Stimulated activated CD4-positive, alpha-beta T cell treated with anti-CD3 and anti-CD28 coated beads, Interleukin-12 subunit alpha, Interleukin-12 subunit beta, amount 100 ng/mL, for 48 hours (primary cell): ENCODE results near the gene SELENOT.
"Not testable (repeated sequence)": the region's sequence is repeated elsewhere in the genome, so short reads cannot be mapped to it uniquely, and the experiment has no call there.

ENCODE experiments used
- DNase-seq, 3 donors: peaks; one replicate each; pipeline ENCODE4 v3.0.0-alpha.2; 2020; ENCODE audit warnings: low read depth in 2 of 3, low spot score in 1 of 3

Gene SELENOT

DNA sequence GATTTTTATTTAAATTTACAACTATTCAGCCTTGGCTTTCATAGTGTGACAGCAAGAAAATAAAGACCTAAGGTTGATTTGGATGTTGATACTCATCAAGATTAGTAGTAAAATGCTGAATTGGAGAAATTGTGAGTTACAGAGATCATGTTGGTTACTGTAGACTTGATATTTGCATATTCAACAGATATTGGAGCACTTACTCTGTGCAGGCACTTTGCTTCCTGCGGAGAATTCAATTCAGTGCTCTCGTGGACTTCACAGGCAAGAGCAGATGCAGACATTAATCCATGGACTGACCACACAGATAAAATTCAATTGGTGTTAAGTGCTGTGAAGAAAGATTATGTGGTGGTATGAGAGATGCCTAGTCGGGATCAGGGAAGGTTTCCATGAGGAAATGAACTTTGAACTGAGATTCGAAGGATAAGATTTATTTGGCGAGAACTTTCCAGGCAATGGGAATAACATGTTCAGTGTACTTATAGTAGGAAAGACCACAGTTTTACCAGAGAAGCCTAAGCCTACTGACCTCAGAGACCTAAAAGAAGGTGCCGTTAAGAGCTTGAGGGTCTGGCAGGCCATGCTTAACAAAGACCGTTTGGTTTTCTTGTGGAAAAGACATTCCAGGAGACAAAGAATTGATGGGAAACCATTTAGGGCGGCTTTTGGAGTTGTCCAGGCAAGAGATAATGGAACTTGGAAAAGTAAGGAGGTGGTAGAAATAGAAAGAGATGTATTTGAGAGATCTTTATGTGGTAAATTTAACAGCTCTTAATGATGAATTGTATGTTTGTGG lies 4.3 kb downstream of the SELENOT start:
- no peak for DNase-seq

DNA sequence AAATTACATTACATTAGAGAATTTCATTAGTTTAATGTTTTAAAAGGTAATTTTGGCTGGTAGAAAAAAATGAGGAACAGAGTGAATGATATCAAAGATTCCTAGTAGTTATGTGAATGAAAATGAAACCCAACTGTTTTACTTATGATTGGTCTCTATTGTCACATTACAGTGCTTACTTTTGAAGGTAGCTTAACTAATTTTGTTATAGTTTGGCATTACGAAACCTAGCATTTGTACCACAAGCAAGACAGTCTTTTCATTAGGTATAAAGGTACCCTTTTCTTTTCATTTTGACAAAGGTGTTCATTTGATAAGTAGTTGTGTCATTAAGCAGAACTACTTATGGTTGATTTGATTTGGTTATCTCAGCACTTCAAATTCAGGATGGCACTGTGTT lies 6.9 kb downstream of the SELENOT start:
- DNase-seq = no peak

DNA sequence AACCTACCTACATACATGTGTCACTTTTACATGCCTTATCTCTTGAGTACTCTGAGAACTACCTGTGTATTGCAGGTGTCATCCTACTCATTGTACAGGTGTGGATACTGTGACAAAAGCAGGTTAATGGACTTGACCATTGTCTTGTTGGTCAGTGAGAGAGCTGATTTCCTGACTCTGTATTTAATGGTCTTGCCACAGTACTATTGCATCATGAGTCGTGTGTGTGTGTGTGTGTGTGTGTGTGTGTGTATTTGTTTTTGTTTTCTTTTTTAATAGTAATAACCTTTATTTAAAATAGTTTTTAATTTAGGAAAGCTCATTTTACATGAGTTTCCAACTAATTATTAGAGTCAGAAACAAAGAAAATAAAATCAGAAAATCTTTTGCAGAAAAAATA lies 7.7 kb downstream of the SELENOT start:
- DNase-seq = no peak

DNA sequence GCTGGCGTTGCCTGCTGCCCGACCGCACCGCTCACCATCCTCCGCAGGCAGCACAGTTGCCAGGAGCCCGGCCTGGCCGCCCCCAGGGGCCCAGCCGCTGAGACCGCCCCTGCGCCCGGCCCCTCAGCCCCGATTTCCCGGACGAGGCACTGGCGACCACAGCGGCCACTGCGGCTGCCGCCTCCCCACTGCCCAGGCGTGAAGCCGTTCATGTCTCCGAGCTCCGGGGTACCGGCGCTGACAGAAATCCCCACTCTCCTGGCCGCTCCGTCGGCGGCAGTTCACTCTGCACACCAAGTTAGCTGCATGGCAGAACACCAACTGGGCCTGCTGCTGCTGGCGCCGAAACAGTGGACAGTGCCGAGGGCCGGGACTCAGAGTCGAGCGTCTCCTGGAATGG lies 8.5 kb downstream of the SELENOT start:
- no peak for DNase-seq

DNA sequence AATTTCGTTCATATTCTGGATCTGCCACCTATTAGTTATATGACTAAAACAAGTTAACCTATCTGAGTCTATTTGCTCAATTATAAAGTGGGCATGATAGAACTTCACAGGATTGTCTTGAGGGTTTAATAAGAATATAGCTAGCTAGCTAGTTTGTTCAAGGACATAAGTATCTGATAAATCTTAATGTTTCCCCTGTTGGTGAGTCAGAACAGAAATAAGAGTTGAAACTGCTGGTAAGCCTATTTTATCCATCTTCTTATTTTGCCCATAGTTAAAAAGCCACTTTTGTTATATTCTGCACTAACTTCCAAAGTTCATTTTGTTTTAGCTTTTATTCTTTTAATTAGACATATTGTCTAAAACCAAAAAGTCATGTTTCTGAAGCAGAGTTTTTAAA lies 9.4 kb downstream of the SELENOT start:
- DNase-seq = no peak

DNA sequence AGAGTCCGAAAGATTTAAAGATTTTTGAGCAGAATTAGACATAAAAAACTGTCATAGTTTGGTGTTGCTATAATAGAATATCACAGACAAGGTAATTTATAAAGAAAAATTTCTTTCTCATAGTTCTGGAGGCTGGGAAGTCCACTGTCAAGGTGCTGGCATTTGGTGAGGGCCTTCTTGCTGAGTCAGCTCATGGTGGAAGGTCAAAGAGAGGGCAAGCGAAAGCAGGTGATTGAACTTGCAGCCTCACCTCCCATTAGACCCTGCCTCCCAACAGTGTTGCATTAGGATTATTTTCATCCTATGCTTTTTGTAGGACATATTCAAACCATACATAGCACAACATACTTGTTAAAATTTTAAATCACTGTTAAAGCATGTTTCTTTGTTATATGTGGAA lies 9.9 kb downstream of the SELENOT start:
- DNase-seq = no peak

DNA sequence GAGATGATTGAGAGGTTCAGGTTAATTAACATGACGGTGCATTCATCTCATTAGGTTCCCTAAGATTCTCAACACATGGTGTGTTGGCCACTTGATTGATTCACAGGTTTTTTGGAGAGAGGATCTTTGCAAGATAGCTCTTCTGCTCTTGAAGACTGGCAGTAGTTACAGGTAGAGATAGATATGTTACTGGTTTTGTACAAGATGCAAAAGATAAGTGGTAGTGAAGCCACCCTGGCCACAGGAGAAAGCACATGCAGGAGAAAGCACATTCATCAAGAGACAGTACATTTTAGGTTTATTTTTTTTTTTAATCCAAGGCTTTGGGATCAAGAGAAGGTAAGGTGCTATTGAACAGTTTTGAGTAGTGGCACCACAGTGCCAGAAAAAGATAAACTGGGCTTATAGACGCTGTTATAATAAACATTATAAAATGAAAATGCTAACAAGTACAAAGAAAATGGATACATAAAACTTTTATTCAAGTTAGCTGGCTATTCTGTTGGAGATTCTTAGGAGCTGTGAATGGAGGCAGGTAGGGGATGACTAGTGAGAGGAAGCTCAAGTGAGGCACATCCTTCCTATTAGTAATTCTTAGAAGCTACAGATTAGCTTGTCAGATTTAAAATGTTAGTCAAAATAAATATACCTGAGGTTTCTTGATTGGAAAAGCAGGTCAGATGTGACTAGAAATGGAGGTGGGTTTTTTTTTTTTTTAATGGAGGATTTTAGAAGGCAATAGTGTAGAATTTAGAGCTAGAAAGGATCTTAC lies 10.8 kb downstream of the SELENOT start:
- DNase-seq = no peak

DNA sequence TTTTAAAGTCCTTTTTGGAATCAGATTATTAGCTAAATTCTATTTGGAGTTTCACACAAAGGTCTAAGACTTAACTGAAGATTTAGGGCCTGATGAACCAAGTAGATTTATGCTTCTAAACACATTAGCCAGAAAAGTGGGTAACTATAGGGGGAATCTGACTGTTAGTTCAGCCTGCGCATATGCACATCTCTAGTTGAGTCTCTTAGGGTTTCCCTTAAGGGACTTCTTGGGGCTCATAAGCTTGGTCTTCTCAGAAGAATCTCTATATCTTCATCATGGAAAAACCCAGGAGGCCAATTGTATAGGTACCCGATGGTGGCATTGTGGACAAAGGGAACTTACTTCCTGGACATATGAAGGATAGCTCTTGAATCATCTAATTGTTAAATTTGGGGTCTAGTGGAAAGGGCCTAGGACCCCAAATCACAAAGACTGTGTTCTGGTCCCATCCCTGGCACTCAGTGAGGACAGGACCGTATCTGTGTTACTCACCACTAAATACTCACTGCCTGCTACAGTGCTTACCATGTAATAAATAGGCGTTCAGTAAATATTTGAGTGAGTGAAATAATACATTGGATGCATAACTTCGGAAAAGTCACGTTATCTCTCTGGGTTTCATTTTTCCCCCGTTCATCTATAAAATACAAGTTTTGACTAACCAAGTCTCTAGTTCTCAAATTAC lies 17.0 kb downstream of the SELENOT start:
- DNase-seq = no peak

DNA sequence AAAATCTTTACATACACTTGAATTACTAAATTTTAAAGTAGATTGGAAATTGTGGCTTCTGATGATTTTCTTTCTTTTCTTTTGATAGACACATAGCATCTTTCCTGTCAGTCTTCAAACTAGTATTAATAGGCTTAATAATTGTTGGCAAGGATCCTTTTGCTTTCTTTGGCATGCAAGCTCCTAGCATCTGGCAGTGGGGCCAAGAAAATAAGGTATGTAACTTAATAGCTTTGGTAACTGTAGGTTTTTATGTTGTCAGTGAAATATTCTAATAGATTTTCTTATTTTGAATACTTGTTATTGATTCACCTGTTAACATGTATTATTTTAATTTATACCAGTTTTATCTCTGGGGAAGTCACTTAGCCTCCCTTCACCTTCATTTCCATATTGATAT lies 19.8 kb downstream of the SELENOT start:
- not testable (repeated sequence) for DNase-seq

DNA sequence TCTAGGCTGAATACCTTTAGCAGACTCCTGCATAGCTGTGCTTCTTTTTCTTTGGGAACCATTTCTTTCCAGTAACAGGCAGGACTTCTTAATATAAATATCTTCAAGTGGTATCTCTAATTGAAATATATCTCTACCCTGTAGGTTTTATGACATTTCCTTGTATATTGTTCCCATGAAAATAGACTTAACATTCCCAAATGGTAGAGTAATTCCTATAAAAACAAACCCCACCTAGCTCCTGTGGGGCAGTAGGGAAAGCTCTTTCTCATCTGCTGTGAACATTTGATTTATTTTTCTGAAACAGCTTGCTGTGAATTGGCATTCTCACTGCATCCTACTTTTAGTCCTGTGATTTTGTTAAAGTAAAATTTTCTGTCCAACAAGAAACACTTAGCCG lies 20.8 kb downstream of the SELENOT start:
- no peak for DNase-seq

DNA sequence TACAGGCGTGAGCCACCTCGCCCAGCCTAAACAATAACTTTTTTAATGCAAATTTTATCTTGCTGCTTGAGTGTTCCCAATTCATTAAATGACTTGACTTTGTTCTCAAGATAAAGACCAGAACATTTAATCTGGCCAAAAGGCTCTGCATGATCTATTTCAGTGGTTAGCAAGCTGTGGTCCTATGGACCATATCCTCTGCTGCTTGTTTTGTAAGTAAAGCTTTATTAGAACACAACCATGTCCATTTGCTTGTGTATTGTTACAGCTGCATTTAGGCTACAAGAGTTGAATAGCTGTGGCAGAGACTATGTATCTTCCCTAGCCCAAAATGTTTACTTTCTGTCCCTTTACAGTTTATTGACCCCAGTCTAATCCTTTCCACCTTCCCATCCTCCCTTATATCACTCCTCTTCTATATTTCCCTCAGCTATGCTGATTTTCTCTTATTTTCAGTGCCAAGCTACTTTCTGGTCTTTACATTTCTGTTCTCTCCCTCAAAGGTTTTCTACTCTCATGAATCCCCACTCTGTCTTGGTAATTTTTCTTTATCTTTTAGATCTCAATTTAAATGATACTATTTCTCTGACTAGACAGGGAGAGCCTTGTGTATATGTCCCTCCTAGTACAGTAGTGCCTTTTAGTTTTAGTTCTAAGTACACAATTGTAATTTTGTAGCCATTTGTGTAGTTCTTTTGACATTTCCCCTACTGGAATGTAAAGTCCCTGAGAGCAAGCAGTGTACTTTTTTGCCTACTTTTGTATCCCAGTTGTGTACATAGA lies 23.2 kb downstream of the SELENOT start:
- DNase-seq = no peak

DNA sequence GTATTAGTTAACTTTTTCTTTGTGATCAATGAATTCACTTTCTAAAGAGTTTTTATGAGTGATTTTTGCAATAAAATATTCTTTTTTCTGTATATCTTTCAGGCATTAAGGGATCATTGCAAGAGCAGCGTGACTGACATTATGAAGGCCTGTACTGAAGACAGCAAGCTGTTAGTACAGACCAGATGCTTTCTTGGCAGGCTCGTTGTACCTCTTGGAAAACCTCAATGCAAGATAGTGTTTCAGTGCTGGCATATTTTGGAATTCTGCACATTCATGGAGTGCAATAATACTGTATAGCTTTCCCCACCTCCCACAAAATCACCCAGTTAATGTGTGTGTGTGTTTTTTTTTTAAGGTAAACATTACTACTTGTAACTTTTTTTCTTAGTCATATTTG lies 24.4 kb downstream of the SELENOT start:
- DNase-seq = no peak

DNA sequence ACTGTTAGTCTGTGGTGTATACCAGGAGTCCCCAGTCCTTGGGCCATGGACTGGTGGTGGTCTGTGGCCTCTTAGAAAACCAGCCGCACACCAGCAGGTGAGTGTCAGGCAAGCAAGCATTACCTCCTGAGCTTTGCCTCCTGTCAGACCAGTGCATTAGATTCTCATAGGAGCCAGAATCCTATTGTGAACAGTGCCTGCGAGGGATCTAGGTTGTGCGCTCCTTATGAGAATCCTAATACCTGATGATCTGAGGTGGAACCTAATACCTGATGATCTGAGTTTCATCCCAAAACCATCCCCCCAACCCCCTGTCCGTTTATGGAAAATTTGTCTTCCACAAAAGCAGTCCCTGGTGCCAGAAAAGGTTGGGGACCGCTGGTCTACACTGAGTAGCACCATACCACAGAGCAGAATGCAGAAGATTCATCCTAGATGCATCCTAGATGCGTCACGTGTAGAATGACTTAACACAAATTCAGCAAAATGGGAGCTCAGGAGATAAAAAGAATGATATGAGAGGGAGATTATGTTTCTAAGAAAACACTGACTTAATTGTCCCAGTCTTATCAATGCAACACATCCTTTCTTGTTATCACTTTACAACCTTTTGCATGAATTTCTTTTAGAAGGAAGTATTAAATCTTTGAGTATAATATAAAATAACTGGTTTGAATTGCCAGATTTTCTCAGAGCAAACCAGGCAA lies 28.5 kb downstream of the SELENOT start:
- DNase-seq = no peak

DNA sequence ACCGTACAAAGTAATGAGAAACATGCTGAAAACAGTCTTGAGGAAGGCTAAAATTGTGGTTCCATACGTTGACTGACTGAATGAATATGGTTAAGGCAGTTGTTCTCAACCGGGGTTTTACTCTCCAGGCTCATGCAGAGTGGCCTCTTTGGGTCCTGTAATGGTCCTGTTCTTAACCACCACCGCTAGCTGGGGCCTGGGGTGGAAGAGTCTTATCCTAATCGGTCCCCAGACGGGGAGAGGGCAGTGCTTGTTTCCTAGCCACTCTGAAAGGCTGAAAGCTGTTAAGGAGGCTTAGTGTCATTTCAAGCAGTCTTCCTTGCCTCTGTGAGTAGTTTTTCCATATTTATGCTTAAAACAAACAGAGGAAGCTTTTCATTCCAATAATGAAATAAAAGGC lies 32.0 kb downstream of the SELENOT start:
- no peak for DNase-seq

DNA sequence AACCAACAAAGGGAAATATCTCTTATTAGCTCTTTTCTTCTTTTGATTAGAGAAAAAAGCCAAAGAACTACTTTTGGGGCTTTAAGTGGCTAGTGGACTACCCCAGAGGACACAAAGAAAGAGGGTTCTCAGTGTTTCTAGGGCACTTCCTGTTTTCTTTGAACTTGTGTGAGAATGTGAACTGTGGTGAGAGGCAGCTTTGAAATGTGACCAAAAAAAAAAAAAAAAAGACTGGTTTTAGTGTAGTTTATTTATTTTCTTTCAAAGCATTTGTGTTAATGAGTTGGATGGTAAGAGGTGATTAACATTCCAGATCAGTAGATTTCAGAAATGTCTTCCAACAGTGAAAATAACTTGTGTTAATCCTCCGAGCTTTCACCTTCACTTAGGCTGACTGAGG lies 32.4 kb downstream of the SELENOT start:
- DNase-seq = no peak

DNA sequence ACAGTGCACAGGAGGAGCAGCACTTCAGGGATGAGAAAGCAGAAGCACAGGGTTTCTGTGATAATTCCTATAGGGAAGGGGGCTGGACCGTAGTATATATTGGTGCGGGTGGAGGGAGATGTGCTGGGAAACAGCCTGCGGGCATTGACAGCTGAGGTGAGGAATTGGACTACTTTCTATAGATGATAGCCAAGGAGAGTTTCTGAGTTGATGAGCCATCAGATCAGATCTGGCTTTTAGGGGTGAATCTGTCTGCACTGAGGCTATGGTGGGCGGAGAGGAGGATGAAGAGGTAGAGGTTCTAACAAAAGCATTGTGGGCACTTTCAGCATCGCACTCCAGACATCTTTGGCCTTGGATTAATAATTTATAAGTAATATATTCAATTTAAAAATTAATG lies 33.1 kb downstream of the SELENOT start:
- DNase-seq = no peak

DNA sequence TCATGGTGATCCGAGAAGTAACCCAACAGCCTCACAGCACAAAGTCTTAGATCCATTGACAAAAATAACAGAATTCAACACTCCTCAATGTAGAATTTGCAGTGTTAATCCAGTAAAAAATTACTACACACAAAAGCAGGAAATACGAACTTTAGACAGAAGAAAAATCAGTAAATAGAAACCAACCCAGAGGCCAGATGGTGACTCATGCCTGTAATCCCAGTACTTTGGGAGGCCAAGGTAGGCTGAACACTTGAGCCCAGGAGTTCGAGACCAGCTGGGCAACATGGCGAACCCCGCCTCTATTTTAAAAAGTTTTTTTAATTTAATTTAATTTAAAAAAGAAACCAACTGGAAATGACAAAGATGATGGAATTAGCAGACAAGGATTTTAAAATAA lies 36.1 kb downstream of the SELENOT start:
- DNase-seq = no peak

DNA sequence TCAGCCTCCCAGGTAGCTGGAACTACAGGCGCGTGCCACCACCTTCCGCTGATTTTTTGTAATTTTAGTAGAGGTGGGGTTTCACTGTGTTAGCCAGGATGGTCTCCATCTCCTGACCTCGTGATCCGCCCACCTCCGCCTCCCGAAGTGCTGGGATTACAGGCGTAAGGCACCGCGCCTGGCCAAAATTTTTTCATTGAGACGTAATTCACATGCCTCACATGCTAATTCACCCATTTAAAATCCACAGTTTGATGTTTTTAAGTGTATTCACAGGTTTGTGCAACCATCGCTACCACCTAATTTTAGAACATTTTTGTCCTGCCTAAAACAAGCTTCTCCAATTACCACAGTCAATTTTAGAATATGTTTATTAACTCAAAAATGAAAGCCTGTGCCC lies 37.1 kb downstream of the SELENOT start:
- no peak for DNase-seq

DNA sequence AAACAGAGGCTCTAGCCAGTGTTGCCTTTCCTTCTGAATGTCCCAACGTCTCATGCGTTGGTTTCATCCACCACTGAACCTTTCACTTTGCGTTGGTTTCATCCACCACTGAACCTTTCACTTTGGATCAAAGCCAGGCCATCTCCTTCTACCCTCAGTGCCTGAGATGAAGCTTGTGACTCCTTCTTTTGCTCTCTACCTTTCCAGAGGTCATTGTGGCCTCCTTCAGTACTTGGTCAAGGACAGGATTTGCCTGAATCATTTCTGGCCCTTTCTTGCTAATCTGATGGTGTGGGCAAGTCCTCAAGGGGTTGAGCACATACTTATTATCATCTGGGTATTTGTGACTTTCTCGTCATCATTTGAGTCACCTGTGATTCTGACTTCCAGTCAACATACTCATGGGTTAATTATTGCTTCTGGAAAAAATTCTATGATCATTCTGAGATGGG lies 50.0 kb downstream of the SELENOT start:
- no peak for DNase-seq

DNA sequence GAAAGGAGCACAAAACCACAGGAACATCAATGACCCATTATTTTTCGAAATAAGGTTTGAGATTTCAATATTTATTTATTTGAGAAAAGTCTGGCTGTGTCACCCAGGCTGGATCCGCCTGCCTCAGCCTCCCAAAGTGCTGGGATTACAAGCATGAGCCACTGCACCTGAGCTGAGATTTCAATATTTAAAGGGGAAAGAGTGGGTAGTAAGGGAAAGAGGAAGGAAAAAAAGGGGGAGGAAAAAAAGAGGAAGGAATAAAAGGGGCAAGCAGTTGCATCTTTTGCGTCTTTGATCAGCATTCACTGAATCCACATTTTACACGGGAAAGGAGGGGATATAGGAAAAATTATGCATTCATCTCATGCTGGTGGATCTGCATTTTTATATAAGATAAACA lies 53.2 kb downstream of the SELENOT start:
- no peak for DNase-seq
